ENCODE data around the gene UNK.
"Not testable (repeated sequence)": the region's sequence is repeated elsewhere in the genome, so short reads cannot be mapped to it uniquely, and the experiment has no call there.

The UNK gene

DNA sequence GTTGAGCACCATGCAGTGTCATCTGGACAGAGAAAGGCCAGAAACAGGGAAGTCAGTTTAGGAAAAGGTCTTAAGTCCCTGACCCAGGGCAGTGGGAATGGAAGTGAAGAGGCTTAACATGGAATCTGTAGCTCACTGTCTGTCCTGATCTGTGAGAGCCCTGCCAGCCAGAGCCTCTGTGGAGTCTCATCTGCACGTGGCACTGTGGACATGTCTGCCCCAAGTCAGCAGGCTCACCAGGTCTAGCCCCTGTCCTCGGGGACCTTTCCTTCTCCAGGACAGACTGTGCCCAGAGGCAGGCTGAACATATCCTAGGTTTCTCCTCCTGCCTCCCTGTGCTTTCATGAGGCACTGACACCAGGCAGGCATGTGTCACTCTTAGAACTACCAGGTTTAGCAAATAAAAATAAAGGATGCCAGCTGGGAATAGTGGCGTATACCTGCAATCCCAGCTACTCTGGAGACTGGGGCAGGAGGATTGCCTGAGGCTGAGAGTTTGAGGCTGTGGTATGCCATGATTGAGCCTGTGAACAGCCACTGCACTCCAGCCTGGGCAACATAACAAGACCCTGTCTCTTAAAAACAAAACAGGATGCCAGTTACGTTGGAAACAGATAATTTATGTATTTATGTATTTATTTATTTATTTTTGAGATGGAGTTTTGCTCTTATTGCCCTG is 22.4 kb downstream of the UNK start:
- DNase-seq = no peak

DNA sequence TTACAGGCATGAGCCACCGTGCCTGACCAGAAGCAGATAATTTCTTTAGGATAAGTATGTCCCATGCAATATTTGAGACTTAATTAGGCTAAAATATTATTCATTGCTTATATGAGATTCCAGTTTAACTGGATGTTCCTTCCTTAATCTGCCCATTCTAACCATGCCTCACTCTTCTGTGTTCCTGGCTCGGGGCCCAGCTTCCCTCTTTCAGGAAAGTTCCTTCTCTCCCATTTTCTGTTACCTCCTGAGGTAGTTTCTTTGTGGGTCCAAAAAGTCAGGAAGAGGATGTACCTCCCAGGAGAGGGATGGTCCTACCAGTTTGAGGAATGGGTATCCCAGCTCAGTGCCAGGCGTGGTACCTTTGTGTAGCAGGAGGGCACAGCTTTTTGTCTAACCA is 23.3 kb downstream of the UNK start:
- no peak for DNase-seq

DNA sequence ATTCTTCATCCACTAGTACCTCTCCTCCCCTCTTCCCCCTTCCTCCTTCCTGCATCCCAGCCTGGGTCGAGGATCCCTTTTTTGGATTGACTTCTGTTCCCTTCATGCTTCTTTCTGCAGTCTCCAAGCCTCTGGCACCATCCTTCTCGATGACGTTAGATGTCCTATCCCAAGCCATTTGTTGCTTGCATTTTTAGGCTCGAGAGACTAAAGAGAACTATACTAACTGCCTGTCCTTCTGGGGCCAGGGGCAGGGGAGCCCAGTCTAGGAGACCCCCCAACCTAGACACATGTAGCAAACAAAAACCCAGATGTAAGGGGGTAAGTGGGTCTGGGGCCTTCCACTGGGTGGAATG is 23.9 kb downstream of the UNK start:
- DNase-seq = no peak

DNA sequence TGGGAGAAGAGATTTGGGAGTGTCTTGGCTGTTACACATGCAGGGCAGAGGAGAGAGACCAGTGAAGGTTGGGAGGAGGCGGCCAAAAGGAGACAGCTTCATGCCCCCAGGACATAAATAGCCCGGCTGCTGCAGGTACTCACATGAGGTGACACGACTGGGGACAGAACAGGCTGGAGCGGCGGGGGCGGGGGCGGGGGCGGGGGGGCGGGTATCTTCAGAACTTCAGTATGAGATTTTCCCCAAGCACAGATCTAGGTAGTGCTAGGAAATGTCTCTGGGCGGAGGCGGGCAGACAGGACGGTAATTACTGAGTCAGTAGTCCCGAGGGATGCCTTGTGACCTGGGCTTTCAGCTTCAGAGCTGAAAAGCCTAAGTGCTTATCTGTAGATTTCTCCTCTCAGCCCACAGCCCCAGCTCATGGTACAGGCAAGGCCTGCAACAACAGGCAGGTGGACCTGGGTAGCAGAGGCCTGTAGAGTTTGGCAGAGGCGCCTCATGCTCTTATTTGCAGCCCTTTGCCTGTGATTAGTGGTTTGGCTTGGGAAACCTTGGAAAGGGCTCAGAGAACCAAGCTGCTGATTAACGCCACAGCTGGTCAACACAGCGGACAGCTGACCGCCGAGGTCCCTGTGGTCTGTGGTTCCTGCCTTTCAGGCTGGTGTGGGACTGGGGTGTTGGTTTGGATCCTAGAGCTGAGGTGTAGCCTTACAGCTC is 24.5 kb downstream of the UNK start:
- no peak for DNase-seq

DNA sequence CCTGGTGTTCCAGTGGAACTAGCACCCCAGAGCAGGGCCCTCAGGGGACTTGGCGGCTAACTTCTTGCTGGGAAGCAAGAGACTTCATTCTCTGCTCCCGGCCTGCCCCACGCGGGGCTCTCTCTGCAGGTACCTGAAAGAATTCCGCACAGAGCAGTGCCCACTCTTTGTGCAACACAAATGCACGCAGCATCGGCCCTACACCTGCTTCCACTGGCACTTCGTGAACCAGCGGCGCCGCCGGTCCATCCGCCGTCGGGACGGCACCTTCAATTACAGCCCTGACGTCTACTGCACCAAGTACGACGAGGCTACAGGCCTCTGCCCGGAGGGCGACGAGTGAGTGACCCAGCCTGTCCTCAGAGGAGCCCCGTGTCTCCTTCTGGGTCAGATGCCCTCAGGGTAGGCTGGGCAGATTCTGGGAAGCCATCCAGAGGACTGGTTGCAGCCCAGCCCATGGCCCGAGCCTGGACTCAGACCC is 25.1 kb downstream of the UNK start:
- DNase-seq = no peak

DNA sequence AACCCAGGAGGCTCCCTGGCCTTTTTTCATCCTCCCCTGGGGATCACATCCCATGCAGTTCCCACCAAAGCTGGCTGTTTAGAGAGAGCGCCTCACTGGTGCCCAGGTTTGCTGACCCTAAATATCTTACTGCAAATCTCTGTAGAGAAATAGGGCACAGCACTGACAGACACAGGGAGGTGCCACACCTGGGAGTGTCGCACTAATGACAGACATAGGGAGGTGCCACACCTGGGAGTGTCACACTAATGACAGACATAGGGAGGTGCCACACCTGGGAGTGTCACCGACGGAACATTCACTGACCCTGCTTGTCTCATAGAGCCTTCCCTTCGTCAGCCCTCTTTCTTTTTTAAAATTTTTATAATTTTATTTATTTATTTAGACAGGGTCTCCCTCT is 25.6 kb downstream of the UNK start:
- no peak for DNase-seq

DNA sequence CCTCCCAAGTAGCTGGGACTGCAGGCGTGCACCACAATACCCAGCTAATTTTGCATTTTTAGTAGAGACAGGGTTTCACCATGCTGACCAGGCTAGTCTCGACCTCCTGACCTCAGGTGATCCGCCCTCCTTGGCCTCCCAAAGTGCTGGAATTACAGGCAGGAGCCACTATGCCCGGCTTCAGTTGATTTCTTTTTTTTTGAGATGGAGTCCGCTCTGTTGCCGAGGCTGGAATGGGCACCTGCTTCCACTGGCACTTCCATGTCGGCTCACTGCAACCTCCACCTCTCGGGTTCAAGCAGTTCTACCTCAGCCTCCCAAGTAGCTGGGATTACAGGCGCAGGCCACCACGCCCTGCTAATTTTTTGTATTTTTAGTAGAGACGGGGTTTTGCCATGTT is 26.1 kb downstream of the UNK start:
- DNase-seq = not testable (repeated sequence)

DNA sequence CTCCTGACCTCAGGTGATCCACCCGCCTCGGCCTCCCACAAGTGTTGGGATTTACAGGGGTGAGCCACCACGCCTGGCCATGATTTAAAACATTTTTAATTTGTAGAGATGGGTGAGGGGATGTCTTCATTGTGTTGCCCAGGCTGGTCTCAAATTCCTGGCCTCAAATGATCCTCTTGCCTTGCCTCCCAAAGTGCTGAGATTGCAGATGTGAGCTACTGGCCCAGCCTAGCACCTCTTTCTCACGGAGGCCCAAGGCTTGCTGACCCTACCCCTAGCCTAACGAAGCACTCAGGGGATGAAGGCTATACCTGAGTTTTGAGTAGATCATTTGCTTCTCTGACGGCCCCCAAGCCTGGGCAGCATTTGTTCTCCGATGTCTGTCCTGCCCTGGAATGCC is 26.6 kb downstream of the UNK start:
- no peak for DNase-seq

DNA sequence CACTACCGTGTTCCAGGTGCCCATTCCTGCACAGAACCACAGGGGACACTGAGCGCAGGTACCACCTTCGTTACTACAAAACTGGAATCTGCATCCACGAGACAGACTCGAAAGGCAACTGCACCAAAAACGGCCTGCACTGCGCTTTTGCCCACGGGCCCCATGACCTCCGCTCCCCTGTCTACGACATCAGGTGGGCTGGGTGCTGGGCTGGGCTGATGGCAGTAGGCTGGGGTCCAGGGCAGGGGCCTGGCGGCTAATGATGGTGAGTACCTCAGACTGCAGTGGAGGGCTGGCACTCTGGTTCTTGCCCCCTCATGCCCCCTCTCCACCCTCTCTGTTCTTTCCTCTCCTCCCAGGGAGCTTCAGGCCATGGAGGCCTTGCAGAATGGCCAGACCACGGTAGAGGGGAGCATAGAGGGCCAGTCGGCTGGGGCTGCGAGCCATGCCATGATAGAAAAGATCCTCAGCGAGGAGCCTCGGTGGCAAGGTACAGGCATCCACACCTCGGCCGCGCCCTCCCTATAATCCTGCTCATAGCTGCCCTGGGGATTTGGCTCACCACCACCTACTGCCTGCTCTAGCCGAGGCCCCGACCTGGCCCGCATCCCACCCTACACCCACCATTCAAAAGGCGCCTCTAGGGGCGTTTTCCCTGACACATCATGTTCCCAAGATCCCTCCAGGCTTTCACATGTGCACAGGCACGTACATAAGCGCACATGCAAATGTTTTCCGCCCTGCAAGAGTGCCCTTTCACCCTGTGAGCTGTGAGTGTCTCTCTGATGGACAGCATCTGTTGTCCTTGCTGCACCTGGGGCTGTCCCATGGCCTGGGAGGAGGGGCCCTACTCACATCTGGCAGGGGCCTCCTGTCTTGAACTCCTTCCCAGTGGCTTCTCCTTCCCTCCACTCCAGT is 27.7 kb downstream of the UNK start:
- no peak for DNase-seq

DNA sequence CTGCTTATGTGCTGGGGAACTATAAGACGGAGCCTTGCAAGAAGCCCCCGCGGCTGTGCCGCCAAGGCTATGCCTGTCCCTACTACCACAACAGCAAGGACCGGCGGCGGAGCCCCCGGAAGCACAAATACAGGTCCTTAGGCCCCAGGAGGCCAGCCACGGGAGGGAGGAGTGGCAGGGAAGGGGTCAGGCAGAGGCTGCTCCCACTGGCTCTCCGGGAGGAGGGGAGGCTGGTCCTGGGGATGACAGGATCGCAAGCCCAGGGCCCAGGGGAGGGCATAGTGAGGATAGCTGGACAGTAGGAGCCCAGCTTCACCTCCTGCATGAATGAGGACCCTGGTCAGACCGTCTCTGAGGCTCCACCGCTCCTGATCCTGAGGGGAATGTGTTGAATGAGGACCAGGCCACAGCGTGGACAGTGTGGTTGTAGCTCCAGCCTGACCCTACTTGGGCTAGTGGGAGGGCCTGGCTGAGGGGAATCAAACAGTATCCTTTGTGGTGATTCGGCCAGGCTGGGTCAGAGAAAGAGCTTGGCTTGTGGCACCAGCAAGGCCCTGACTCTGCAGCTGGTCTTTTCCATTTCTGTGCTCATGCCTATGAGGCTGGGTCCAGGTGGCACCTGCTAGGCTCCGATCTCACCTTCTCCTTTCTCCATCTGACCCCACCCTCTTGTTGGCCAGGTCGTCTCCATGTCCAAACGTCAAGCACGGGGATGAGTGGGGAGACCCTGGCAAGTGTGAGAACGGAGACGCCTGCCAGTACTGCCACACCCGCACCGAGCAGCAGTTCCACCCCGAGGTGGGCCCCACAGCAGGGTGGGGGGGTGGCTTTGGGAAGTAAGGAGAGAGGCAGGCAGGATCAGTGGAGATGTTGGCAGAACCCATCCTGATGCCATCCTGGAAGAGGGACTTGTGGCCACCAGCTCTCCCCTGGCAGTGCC is 28.7 kb downstream of the UNK start:
- no peak for DNase-seq

DNA sequence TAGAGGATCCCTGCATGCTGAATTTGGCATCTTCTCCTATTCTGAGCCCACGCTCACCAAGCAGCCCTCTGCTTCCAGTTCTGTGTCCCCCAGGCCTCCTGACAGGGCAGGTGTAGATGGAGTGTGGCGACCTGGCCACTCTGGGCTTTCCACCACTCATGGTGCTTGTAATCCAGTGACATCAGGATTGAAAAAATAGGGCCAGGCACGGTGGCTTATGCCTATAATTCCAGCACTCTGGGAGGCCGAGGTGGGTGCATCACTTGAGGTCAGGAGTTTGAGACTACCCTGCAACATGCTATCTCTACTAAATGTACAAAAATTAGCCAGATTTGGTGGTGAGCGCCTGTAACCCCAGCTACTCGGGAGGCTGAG is 29.4 kb downstream of the UNK start:
- DNase-seq = no peak

DNA sequence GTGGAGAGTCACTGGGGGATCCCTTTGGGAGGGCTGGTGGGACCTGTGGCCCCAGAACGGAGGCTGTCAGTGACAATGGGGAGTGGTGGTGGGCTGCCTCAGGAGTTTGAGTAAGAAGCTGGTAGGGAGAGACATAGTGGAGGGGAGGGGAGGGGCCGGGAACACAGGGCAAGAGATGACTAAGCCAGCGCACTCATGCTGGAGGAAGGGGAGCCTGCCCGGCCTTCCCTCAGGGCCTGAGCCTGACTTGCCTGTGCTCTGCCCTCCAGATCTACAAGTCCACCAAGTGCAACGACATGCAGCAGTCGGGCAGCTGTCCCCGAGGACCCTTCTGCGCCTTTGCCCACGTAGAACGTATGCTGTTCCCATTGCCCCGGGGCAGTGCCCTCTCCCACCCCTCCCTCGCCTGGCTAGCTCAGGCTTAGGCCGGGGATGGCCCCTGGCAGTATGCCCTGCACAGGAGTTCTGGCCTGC is 30.3 kb downstream of the UNK start:
- DNase-seq = no peak

DNA sequence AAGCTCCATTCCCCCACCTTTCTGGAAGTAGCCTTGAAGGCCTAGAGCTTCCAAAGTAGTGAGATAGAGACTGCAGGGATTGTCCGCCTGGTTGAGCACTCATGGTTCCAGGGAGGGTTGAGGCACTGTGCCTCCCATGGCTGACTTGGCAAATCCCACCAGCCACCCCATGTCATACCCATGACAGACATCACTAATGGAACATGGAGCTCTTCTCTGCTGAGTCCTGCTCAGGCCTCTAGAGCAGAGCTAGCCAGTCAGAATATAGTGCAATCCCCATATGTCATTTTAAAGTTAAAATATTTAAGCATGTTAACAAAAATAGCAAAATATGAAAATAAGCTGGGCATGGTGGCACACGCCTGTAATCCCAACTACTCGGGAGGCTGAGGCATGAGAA is 30.8 kb downstream of the UNK start:
- DNase-seq = no peak

DNA sequence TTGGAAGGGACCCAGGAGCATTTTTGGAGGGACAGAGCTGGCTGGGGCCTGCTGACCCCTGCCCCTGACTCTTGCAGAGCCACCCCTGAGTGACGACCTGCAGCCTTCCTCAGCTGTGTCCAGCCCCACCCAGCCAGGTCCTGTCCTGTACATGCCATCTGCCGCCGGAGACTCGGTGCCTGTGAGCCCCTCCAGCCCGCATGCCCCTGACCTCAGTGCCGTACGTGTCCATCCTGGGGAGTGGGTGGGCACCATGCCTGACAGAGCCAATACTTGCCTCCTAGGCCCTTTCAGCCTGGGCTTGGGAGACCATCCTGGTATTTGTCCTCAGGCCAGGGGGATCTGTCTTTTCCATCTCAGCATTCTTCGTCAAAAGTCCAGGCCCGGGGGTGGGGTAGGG is 32.1 kb downstream of the UNK start:
- no peak for DNase-seq

DNA sequence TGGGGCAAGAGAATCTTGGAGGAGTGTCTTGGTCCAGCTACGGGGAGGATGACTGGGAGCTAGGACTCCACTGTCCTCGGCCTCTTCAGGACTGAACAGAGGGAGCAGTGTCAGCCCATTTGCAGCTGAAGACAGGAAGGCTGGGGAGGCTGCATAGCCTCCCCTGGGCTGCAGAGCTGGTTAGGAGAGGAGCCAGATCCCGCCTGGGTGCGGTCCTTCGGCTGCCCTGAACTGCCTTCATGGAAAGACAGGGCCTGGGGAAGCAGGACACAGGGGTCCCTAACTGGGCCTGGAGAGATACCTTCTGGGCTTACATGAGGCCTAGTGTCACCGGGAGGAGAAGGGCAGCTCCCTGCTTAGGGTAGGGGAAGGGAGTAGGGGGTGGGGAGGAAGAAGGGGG is 33.0 kb downstream of the UNK start:
- DNase-seq = no peak

DNA sequence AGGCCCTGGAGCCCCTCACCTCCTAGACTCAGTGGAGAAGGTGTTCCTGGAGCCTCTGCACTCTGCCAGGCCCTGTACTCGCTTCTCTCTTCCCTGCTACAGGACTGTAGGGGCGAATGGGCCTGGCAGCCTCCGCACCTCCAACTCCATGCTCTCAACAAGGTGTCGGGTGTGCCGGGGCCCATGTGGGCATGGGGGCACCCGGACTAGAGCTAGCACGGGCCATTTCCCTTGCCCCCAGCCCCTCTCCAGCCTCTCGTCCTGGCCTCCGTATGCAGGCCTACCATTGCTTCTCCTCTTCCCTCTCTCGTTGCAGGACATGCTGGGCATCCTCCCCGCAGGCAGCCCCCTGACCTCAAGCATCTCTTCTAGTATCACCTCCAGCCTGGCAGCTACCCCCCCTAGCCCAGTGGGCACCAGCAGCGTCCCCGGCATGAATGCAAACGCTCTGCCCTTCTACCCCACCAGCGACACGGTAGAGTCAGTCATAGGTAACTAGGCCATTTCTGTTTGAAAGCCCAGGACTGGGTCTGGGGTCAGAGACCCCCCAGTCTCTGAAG is 33.8 kb downstream of the UNK start:
- DNase-seq = no peak

DNA sequence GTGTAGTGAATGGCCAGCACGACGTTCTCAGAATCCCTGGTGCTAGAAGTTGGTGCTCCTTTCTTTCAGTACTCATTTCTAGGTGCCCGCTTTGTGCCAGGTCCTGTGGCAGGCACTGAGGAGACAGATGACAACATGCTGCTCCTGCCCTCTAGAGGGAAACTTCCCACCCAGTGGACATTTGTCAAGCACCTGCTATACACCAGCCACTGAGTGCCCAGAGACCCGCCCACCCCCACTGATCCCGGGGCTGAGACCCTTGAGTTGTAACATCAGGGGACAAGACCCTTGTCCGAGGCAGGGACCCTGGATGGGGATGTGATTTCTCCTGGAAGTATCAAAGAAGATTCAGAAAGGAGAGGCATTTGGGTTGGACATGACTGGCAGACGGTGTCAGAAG is 34.5 kb downstream of the UNK start:
- no peak for DNase-seq

DNA sequence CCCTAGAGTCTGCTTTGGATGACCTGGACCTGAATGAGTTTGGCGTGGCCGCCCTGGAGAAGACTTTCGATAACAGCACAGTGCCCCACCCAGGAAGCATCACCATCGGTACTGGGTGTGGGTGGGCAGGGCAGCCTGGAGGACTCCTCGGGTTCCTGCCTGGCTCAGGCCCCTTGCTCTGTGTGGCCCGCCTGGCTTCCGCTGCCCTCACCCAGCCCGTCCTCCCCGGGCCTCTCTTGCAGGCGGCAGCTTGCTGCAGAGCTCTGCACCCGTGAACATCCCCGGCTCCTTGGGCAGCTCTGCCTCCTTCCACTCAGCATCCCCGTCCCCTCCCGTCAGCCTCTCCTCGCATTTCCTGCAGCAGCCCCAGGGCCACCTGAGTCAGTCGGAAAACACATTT is 35.1 kb downstream of the UNK start:
- DNase-seq = no peak

DNA sequence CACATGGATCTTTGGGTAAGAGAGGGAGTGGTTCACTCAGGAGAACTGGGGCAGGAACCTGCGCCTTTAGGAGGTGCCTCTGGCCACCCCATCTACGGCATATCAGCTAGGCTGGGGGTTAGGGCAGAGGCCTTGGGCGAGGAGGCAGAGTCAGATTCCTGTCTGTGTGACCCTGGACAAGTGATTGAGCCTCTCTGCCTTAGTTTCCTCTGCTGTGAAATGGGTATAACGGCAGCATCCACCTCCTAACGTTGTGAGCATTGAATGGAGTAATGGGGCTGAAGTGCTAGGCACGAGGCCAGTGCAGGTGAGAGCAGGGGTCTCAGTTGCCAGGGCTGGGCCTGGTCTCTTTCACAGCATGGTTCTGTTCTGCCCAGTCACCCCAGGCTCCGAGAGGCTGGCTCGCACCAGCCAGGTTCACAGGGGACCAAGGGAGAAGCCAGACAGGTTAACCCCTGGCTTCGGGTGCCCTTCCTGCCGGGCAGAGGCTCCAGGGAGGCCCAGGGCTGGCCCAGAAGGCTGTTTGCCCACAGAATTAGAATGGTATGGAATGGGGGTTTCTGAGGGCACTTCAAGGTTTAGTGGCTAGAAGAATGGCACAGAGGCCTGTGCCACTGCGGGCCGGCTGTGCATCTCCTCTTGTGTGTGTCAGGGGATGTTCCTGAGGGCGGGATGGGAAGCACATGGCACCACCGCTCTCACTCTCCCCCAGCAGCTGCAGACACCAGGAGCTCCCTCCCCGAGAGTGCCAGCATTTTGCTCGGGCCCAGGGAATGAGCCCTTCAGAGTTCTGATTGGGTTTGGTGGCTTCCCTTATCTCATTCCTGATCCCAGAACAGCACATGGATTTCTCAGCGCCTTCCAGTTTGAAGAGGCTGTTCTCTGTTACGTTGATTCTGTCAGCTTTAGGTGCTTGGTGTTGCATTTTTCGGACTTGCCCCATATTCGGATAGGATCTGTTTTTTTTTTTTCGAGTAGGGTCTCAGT is 35.8 kb downstream of the UNK start:
- no peak for DNase-seq

DNA sequence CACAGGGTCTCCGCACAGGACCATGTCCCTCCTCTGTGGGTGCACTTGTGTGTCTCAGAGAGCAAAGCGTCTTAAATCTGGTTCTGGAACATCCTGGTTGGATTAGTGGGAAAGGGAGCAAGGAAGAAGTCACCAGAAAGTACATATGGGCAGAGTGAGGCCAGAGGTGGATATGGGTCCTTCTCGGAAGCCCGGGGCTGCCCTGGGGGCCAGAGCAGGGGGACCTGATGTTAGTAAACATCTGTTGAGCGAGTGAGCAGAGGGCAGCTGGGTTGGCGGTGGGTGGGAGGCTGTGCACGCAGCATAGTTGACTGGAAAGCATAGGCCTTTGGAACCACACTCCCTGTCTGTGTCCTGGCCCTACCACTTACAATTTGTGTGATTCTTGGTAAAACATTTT is 36.9 kb downstream of the UNK start:
- DNase-seq = no peak

All from NCI-H526 treated with DMSO at 0.1 percent for 48 hours (cell line).